ENCODE measurements around the gene FNDC5. TPM values are rescaled to one million over a fixed set of nuclear protein-coding genes. Genes with fewer than 3 reads are reported as not detected.

The FNDC5 gene
- total and polyA plus RNA-seq, 9 of the 15 experiments (the other 6 are each of a cell fraction or from before 2014, with no cell fraction given): 0.06 to 2.1 (median 0.22) TPM

DNA sequence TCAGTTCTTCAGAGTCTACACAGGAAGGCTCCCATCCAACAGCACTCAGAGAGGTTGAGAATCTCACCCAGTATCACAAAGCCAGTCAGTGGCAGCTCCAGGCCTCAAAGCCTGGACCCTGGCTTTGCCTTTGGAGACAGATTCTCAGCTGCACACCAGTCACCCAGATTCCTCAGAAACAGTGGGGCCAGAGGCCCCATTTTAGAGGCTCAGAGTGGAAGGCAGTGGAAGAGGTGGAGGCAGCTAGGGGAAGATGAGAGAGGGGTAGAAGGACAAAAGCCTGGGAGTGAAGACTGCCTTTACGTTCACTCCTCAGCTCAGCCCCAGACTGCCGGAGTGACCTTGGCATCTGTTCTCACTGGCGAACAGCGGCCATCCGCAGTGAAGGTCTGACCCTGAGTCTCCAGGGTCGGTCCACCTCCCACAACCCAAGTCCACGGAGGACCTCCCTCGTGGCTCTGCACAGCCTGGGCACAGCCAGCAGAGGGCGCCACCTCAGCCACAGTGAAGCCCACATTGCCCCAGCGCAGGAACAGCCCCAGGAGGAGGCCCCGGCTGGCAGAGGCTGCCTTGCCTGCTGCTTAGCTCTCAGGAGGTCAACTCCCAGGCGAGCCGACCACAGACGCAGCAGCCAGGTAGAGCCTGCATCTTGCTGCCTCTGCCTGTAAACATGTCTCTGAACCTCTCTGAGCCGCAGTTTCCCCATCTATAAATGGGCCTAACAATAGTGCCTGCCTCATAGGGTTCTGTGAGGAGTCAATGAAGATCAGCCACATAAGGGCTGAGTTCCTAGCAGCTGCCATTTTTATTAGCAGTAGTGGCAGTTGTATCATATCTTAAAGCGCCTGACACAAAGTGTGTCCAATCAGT, 5.9 kb upstream of the FNDC5 start (continued):
- peak in 1 of 2 experiments; percentile 28; a peak in 1 of 4 replicates for TF ChIP-seq FOXA3 (CRISPR knock-in tag; conservative IDR thresholded peaks at IDR 0.05 in 1 of 2, IDR thresholded peaks at IDR 0.05 in 1 of 2)
- TF ChIP-seq RFX5 (IDR thresholded peaks at IDR 0.05; ENCODE audit: low read depth, low read length): no peak
- TF ChIP-seq STAG1 (CRISPR knock-in tag; IDR thresholded peaks at IDR 0.05; ENCODE audit: borderline replicate concordance): peak; percentile 79; the same call in 1 of the 2 replicates
- TF ChIP-seq, protein P1, sequence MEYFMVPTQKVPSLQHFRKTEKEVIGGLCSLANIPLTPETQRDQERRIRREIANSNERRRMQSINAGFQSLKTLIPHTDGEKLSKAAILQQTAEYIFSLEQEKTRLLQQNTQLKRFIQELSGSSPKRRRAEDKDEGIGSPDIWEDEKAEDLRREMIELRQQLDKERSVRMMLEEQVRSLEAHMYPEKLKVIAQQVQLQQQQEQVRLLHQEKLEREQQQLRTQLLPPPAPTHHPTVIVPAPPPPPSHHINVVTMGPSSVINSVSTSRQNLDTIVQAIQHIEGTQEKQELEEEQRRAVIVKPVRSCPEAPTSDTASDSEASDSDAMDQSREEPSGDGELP (CRISPR knock-in tag; IDR thresholded peaks at IDR 0.05; ENCODE audit: borderline replicate concordance): peak; percentile 32; the same call in 1 of the 2 replicates
- TF ChIP-seq JUN (IDR thresholded peaks at IDR 0.05; ENCODE audit: borderline replicate concordance, low read depth, low read length): no peak
- no peak for TF ChIP-seq JUN (CRISPR knock-in tag; IDR thresholded peaks at IDR 0.05; ENCODE audit: borderline replicate concordance)
- TF ChIP-seq SAP30 (IDR thresholded peaks at IDR 0.05; ENCODE audit: borderline replicate concordance, insufficient read depth, low read depth, low read length, poor library complexity, severe bottlenecking): no peak
- no peak for TF ChIP-seq MCM3 (IDR thresholded peaks at IDR 0.05)
- TF ChIP-seq, protein P2, sequence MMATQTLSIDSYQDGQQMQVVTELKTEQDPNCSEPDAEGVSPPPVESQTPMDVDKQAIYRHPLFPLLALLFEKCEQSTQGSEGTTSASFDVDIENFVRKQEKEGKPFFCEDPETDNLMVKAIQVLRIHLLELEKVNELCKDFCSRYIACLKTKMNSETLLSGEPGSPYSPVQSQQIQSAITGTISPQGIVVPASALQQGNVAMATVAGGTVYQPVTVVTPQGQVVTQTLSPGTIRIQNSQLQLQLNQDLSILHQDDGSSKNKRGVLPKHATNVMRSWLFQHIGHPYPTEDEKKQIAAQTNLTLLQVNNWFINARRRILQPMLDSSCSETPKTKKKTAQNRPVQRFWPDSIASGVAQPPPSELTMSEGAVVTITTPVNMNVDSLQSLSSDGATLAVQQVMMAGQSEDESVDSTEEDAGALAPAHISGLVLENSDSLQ (IDR thresholded peaks at IDR 0.05): no peak
- peak; percentile 54; the same call in 1 of the 2 replicates for TF ChIP-seq CTBP1 (IDR thresholded peaks at IDR 0.05; ENCODE audit: borderline replicate concordance)
- TF ChIP-seq ZNF77 (CRISPR knock-in tag; IDR thresholded peaks at IDR 0.05): no peak
- TF ChIP-seq HDAC1 (IDR thresholded peaks at IDR 0.05): no peak
- TF ChIP-seq SAFB (IDR thresholded peaks at IDR 0.05; ENCODE audit: borderline replicate concordance, low read depth, low read length): peak; percentile 72; the same call in 1 of the 2 replicates
- TF ChIP-seq HLTF (IDR thresholded peaks at IDR 0.05): no peak
- TF ChIP-seq MTA3 (IDR thresholded peaks at IDR 0.05; ENCODE audit: borderline replicate concordance): peak; percentile 44; the same call in 1 of the 2 replicates
- no peak for TF ChIP-seq SIN3B (IDR thresholded peaks at IDR 0.05; ENCODE audit: low read depth)
- 0 out of 2 replicates have a peak, but pooled peaks have one; percentile 39 for TF ChIP-seq CREM (IDR thresholded peaks at IDR 0.05; ENCODE audit: low read depth)
- TF ChIP-seq, protein P3, sequence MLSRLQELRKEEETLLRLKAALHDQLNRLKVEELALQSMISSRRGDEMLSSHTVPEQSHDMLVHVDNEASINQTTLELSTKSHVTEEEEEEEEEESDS (CRISPR knock-in tag; IDR thresholded peaks at IDR 0.05): no peak
- no peak for TF ChIP-seq SLC30A9 (CRISPR knock-in tag; IDR thresholded peaks at IDR 0.05)
- TF ChIP-seq, protein P4, sequence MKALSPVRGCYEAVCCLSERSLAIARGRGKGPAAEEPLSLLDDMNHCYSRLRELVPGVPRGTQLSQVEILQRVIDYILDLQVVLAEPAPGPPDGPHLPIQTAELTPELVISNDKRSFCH (CRISPR knock-in tag; IDR thresholded peaks at IDR 0.05): no peak
- TF ChIP-seq, protein P4 (tag; IDR thresholded peaks at IDR 0.05): 0 out of 2 replicates have a peak, but pooled peaks have one; percentile 15
- no peak for TF ChIP-seq GTF2A2 (tag; IDR thresholded peaks at IDR 0.05)
- TF ChIP-seq EP400 (IDR thresholded peaks at IDR 0.05): no peak
- peak; percentile 65 to 85 for TF ChIP-seq RAD21 (CRISPR knock-in tag; conservative IDR thresholded peaks at IDR 0.05 in 1 of 2, IDR thresholded peaks at IDR 0.05 in 1 of 2)
- TF ChIP-seq ESRRA (IDR thresholded peaks at IDR 0.05; ENCODE audit: borderline replicate concordance, low read depth): 0 out of 2 replicates have a peak, but pooled peaks have one; percentile 34
- TF ChIP-seq MCM5 (IDR thresholded peaks at IDR 0.05; ENCODE audit: low read depth): no peak
- TF ChIP-seq NRF1 (conservative IDR thresholded peaks at IDR 0.05 in 1 of 2, IDR thresholded peaks at IDR 0.05 in 1 of 2): no peak

All from K562 (cell line).